H9 (cell line): Measurements from ENCODE around the gene MUC2. TPM values are rescaled to one million over a fixed set of nuclear protein-coding genes. Genes with fewer than 3 reads are reported as not detected.

ENCODE experiments used
- DNase-seq: peaks from one replicate; pipeline ENCODE4 v3.0.0-alpha.2; 2017
- H2AFZ ChIP-seq: one replicate; pipeline ENCODE4 v1.6.1; 2013; ENCODE audit warnings: mild to moderate bottlenecking, low read length, control low read depth, moderate library complexity
- H2AK5ac ChIP-seq: 2 replicates; pipeline ENCODE4 v1.6.1; 2013; ENCODE audit warnings: low read length, control low read depth, mixed read lengths; ENCODE audit not compliant: insufficient read length
- H2BK120ac ChIP-seq: one replicate; pipeline ENCODE4 v1.6.1; 2013; ENCODE audit warnings: low read depth, mild to moderate bottlenecking, low read length, control low read depth, inconsistent platforms; ENCODE audit not compliant: poor library complexity, severe bottlenecking
- H2BK12ac ChIP-seq: 2 replicates; pipeline ENCODE4 v1.6.1; 2013; ENCODE audit warnings: low read length, control low read depth, mixed read lengths, low read depth; ENCODE audit not compliant: insufficient read length
- H2BK15ac ChIP-seq: 2 replicates; pipeline ENCODE4 v1.6.1; 2013; ENCODE audit warnings: low read depth, low read length, control low read depth
- H2BK20ac ChIP-seq: one replicate; pipeline ENCODE4 v1.6.1; 2013; ENCODE audit warnings: low read depth, mild to moderate bottlenecking, low read length, control low read depth, inconsistent platforms; ENCODE audit not compliant: poor library complexity, severe bottlenecking
- H2BK5ac ChIP-seq: 2 replicates; pipeline ENCODE4 v1.6.1; 2013; ENCODE audit warnings: low read length, control low read depth, mixed read lengths; ENCODE audit not compliant: insufficient read length
- H3K14ac ChIP-seq: 2 replicates; pipeline ENCODE4 v1.6.1; 2013; ENCODE audit warnings: low read length, control low read depth; ENCODE audit not compliant: insufficient read depth
- H3K18ac ChIP-seq: 2 replicates; pipeline ENCODE4 v1.6.1; 2013; ENCODE audit warnings: low read depth, mild to moderate bottlenecking, mixed read lengths, low read length, control low read depth; ENCODE audit not compliant: insufficient read length
- H3K23ac ChIP-seq: 2 replicates; pipeline ENCODE4 v1.6.1; 2013; ENCODE audit warnings: low read length, control low read depth, mixed read lengths, low read depth; ENCODE audit not compliant: insufficient read length
- H3K23me2 ChIP-seq: 2 replicates; pipeline ENCODE4 v1.6.1; 2013; ENCODE audit warnings: low read depth, mild to moderate bottlenecking, mixed read lengths, low read length, control low read depth; ENCODE audit not compliant: insufficient read length, poor library complexity, severe bottlenecking
- H3K27ac ChIP-seq: 2 replicates; pipeline ENCODE4 v1.5.1; 2013; ENCODE audit warnings: low read length, control low read depth, mixed read lengths, low read depth; ENCODE audit not compliant: insufficient read length
- H3K27me3 ChIP-seq: 2 replicates; pipeline ENCODE4 v1.6.1; 2013; ENCODE audit warnings: low read length, control low read depth, inconsistent platforms; ENCODE audit not compliant: insufficient read depth
- H3K4ac ChIP-seq: 2 replicates; pipeline ENCODE4 v1.6.1; 2013; ENCODE audit warnings: low read depth, mild to moderate bottlenecking, control low read depth, inconsistent platforms, low read length, moderate library complexity
- H3K4me1 ChIP-seq: 2 replicates; pipeline ENCODE4 v1.6.1; 2013; ENCODE audit warnings: low read length, control low read depth, inconsistent platforms; ENCODE audit not compliant: insufficient read depth
- H3K4me2 ChIP-seq: 2 replicates; pipeline ENCODE4 v1.6.1; 2013; ENCODE audit warnings: low read length, control low read depth, mixed read lengths; ENCODE audit not compliant: insufficient read length, insufficient read depth
- H3K56ac ChIP-seq: 2 replicates; pipeline ENCODE4 v1.6.1; 2013; ENCODE audit warnings: low read depth, mild to moderate bottlenecking, mixed read lengths, low read length, control low read depth; ENCODE audit not compliant: insufficient read length
- H3K79me1 ChIP-seq: 2 replicates; pipeline ENCODE4 v1.6.1; 2013; ENCODE audit warnings: low read depth, mild to moderate bottlenecking, moderate library complexity, low read length, control low read depth, inconsistent platforms; ENCODE audit not compliant: insufficient read depth, poor library complexity, severe bottlenecking
- H3K79me2 ChIP-seq: 2 replicates; pipeline ENCODE4 v1.6.1; 2013; ENCODE audit warnings: low read length, control low read depth, inconsistent platforms; ENCODE audit not compliant: insufficient read depth
- H3K9ac ChIP-seq: 2 replicates; pipeline ENCODE4 v1.6.1; 2013; ENCODE audit warnings: low read length, control low read depth, mixed read lengths; ENCODE audit not compliant: insufficient read length; ENCODE audit errors: extremely low read depth
- H3K9me3 ChIP-seq: one replicate; pipeline ENCODE4 v1.6.1; 2013; ENCODE audit warnings: low read depth, low read length, inconsistent platforms; ENCODE audit not compliant: control insufficient read depth
- H3T11ph ChIP-seq: one replicate; pipeline ENCODE4 v1.6.1; 2013; ENCODE audit warnings: mild to moderate bottlenecking, low read length, control low read depth, inconsistent platforms
- H4K20me1 ChIP-seq: one replicate; pipeline ENCODE4 v1.6.1; 2013; ENCODE audit not compliant: control insufficient read depth, insufficient read length, insufficient read depth
- H4K5ac ChIP-seq: 2 replicates; pipeline ENCODE4 v1.6.1; 2013; ENCODE audit warnings: low read depth, mild to moderate bottlenecking, mixed read lengths, low read length, control low read depth; ENCODE audit not compliant: insufficient read length
- H4K8ac ChIP-seq: replicated peaks from 2 replicates; pipeline ENCODE4 v1.6.1; 2013; ENCODE audit warnings: low read length, control low read depth, mixed read lengths, low read depth; ENCODE audit not compliant: insufficient read length
- H4K91ac ChIP-seq: 2 replicates; pipeline ENCODE4 v1.6.1; 2013; ENCODE audit warnings: low read depth, mild to moderate bottlenecking, moderate library complexity, mixed read lengths, low read length, control low read depth; ENCODE audit not compliant: insufficient read length
- H3K27ac Mint-ChIP-seq, 3 experiments: 2 replicates in 2 of 3; 3 replicates in 1 of 3; pipeline ENCODE4 v1.8.0; 2020 to 2021; ENCODE audit warnings: mixed read lengths in 3 of 3, mild to moderate bottlenecking in 1 of 3, moderate library complexity in 1 of 3
- H3K27me3 Mint-ChIP-seq: 2 replicates; pipeline ENCODE4 v1.8.0; 2021; ENCODE audit warnings: low read depth, mild to moderate bottlenecking, moderate library complexity, mixed read lengths
- H3K36me3 Mint-ChIP-seq, 3 experiments: 2 replicates in 2 of 3; 3 replicates in 1 of 3; pipeline ENCODE4 v1.8.0; 2020 to 2021; ENCODE audit warnings: low read depth in 3 of 3, mixed read lengths in 3 of 3; ENCODE audit not compliant: insufficient read depth in 1 of 3
- H3K4me1 Mint-ChIP-seq, 2 experiments: 2 replicates each; pipeline ENCODE4 v1.8.0; 2020; ENCODE audit warnings: mixed read lengths in 2 of 2
- H3K4me3 Mint-ChIP-seq, 2 experiments: 2 replicates in 1 of 2; 3 replicates in 1 of 2; pipeline ENCODE4 v1.8.0; 2020 to 2021; ENCODE audit warnings: mild to moderate bottlenecking in 2 of 2, mixed read lengths in 2 of 2, moderate library complexity in 1 of 2
- H3K9me3 Mint-ChIP-seq, 2 experiments: 2 replicates in 1 of 2; 3 replicates in 1 of 2; pipeline ENCODE4 v1.8.0; 2020; ENCODE audit warnings: mild to moderate bottlenecking in 2 of 2, mixed read lengths in 2 of 2, moderate library complexity in 1 of 2
- CTCF ChIP-seq: fragments of 200-600 bp; sonication (generic); conservative IDR thresholded peaks from 3 replicates; pipeline ENCODE4 v1.8.0; 2021; ENCODE audit warnings: antibody characterized with exemption, mild to moderate bottlenecking
- WGBS: extraction: QIAGEN DNeasy Blood & Tissue Kit; methylation state at CpG from one replicate; pipeline ENCODE4 v1.1.7; 2013; ENCODE audit warnings: missing lambda C conversion rate, low lambda C conversion rate, mixed read lengths; ENCODE audit not compliant: insufficient read length; ENCODE audit errors: extremely low coverage; 5-methylcytosine and 5-hydroxymethylcytosine counted together
- total RNA-seq: library from RNA; stranded (reverse); gene quantifications from 2 replicates; pipeline ENCODE4 v1.2.1, GENCODE V29; 2021

Gene MUC2
- total RNA-seq, 1 experiment from 2014 or later, result not detected

DNA sequence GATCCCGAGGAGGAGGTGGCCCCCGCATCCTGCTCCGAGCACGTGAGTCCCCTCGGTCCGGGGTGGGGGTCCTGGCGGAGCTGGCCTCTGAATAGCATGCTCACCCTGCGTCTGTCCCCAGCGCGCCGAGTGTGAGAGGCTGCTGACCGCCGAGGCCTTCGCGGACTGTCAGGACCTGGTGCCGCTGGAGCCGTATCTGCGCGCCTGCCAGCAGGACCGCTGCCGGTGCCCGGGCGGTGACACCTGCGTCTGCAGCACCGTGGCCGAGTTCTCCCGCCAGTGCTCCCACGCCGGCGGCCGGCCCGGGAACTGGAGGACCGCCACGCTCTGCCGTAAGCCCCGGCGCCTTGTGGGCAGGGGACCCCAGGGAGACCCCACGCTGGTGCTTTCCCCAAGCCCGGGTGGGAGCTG lies 3.5 kb downstream of the MUC2 start:
- H3K4me1 ChIP-seq, result no peaks in the 10 kb centered on the region
- TF ChIP-seq CTCF, result no peak
- H3K4ac ChIP-seq, result no peak overlapping the region
- Mint-ChIP-seq H3K36me3 (no peaks in the 10 kb centered on the region), H3K4me3 (no peak overlapping the region), H3K27me3 (no peaks in the 10 kb centered on the region), H3K9me3 (no peaks in the 10 kb centered on the region), H3K27ac (no peak overlapping the region), H3K4me1 (peaks cover 3 to 5% of the 10 kb centered on the region in 2 experiments; a peak in 3 of 4 replicates)
- no CpG with 5 or more reads among the region's 39 CpGs for WGBS
- no peaks in the 10 kb centered on the region for H3K79me1 ChIP-seq
- H2BK120ac ChIP-seq, result no peak overlapping the region
- H3K23me2 ChIP-seq, result no peaks in the 10 kb centered on the region
- no peak overlapping the region for H4K8ac ChIP-seq
- H2AFZ ChIP-seq, result no peak overlapping the region
- no peak overlapping the region for H2BK5ac ChIP-seq
- no peak overlapping the region for H2BK12ac ChIP-seq
- DNase-seq, result peak; percentile 33
- no peak overlapping the region for H3T11ph ChIP-seq
- no peak overlapping the region for H2BK15ac ChIP-seq
- H3K23ac ChIP-seq, result no peak overlapping the region
- H3K79me2 ChIP-seq, result no peaks in the 10 kb centered on the region
- no peak overlapping the region for H2AK5ac ChIP-seq
- no peaks in the 10 kb centered on the region for H3K9me3 ChIP-seq
- H3K27me3 ChIP-seq, result no peaks in the 10 kb centered on the region
- no peak overlapping the region for H3K4me2 ChIP-seq
- H3K27ac ChIP-seq, result no peak overlapping the region
- no peak overlapping the region for H4K91ac ChIP-seq
- no peak overlapping the region for H3K14ac ChIP-seq
- no peaks in the 10 kb centered on the region for H4K20me1 ChIP-seq
- no peak overlapping the region for H2BK20ac ChIP-seq
- H3K18ac ChIP-seq, result no peak overlapping the region
- H4K5ac ChIP-seq, result no peak overlapping the region
- no peak overlapping the region for H3K56ac ChIP-seq
- H3K9ac ChIP-seq, result no peak overlapping the region
